HCT116 (cell line): Measurements from ENCODE around the gene INTS4. TPM values are rescaled to one million over a fixed set of nuclear protein-coding genes. Genes with fewer than 3 reads are reported as not detected.
"Not testable (repeated sequence)": the region's sequence is repeated elsewhere in the genome, so short reads cannot be mapped to it uniquely, and the experiment has no call there.

Experiments
- ATAC-seq: fragments of 200-7000 bp; cut with Tn5 transposase; 2 replicates; pipeline ENCODE4 v1.9.1; 2020; ENCODE audit warnings: mild to moderate bottlenecking, moderate library complexity
- BruUV-seq: library from RNA; stranded (reverse); fragments of 400-500 nt; replicated peaks from 2 replicates; lab custom pipeline; 2021; lab: Mats Ljungman, UMichigan
- CTCF ChIA-PET: fragments of 300-600 bp; sonication (Branson Sonifier 250); formaldehyde crosslinking; loops from one replicate; lab custom pipeline; 2021; ENCODE audit warnings: antibody characterized with exemption; lab: Charles Lee
- POLR2A ChIA-PET: fragments of 300-600, 350-600 bp; sonication (Branson Sonifier 250); formaldehyde crosslinking; loops from one replicate; lab custom pipeline; 2021; ENCODE audit warnings: antibody characterized with exemption; lab: Charles Lee
- RAD21 ChIA-PET, 2 experiments: fragments of 300-600 bp; sonication (Branson Sonifier 250); formaldehyde crosslinking; loops; one replicate each; lab custom pipeline; 2023; ENCODE audit warnings: low total read pairs in 2 of 2; ENCODE audit not compliant: uncharacterized antibody in 2 of 2, unreplicated experiment in 2 of 2, low non-redundant PET in 1 of 2; lab: Charles Lee
- DNase-seq: peaks from one replicate; pipeline ENCODE4 v3.0.0-alpha.2; 2010; ENCODE audit warnings: low read depth, low spot score
- H2AFZ ChIP-seq: fragments of 200-600 bp; shearing (Covaris generic), sonication (generic); 2 replicates; pipeline ENCODE4 v1.6.1; 2017; ENCODE audit warnings: low read depth, mixed run types, mixed read lengths, antibody characterized with exemption, low read length; ENCODE audit not compliant: poor library complexity, severe bottlenecking
- H3K27ac ChIP-seq: 2 replicates; pipeline ENCODE4 v1.5.1; 2012; ENCODE audit warnings: low read depth, low read length
- H3K27me3 ChIP-seq: fragments of 200-600 bp; sonication (generic); 2 replicates; pipeline ENCODE4 v1.6.1; 2016; ENCODE audit warnings: mixed run types, low read length, mixed read lengths; ENCODE audit not compliant: insufficient read depth
- H3K36me3 ChIP-seq, 2 experiments: fragments of 200-500 bp in 1 of 2; fragments of 200-600 bp in 1 of 2; sonication (Bioruptor generic) in 1 of 2; sonication (generic) in 1 of 2; 2 replicates each; pipeline versions ENCODE4 v1.5.1 to v1.6.1; 2014 to 2016; ENCODE audit warnings: low read length in 2 of 2, inconsistent platforms in 1 of 2, mixed read lengths in 1 of 2, mixed run types in 1 of 2; ENCODE audit not compliant: insufficient read depth in 2 of 2, control insufficient read depth in 1 of 2
- H3K4me1 ChIP-seq, 2 experiments: fragments of 200-600 bp in 1 of 2; sonication (generic) in 1 of 2; 2 replicates each; pipeline versions ENCODE4 v1.5.1 to v1.6.1; 2012 to 2017; ENCODE audit warnings: low read length in 2 of 2, inconsistent platforms in 1 of 2, mild to moderate bottlenecking in 1 of 2, mixed read lengths in 1 of 2, mixed run types in 1 of 2, moderate library complexity in 1 of 2; ENCODE audit not compliant: insufficient read depth in 2 of 2, control insufficient read depth in 1 of 2
- H3K4me2 ChIP-seq: fragments of 200-600 bp; sonication (generic); 2 replicates; pipeline ENCODE4 v1.6.1; 2017; ENCODE audit warnings: mixed run types, low read length, mixed read lengths
- H3K4me3 ChIP-seq, 2 experiments: fragments of 200-600 bp in 1 of 2; sonication (generic) in 1 of 2; replicated peaks in 1 of 2; 2 replicates each; pipeline ENCODE4 v1.5.1; 2011 to 2016; ENCODE audit warnings: low read length in 2 of 2, control low read depth in 1 of 2, low read depth in 1 of 2, mild to moderate bottlenecking in 1 of 2, mixed read lengths in 1 of 2, mixed run types in 1 of 2
- H3K79me2 ChIP-seq: fragments of 200-600 bp; sonication (generic); 2 replicates; pipeline ENCODE4 v1.6.1; 2017; ENCODE audit warnings: mild to moderate bottlenecking, mixed run types, low read length, moderate library complexity, mixed read lengths; ENCODE audit not compliant: insufficient read depth
- H3K9ac ChIP-seq: fragments of 200-600 bp; sonication (generic); 2 replicates; pipeline ENCODE4 v1.6.1; 2016; ENCODE audit warnings: low read length, mixed read lengths
- H3K9me2 ChIP-seq: fragments of 200-600 bp; sonication (generic), shearing (Covaris generic); 2 replicates; pipeline ENCODE4 v1.6.1; 2017; ENCODE audit warnings: mixed run types, mild to moderate bottlenecking, moderate library complexity; ENCODE audit not compliant: insufficient read depth
- H3K9me3 ChIP-seq, 2 experiments: fragments of 200-500 bp in 1 of 2; fragments of 200-600 bp in 1 of 2; sonication (Bioruptor generic) in 1 of 2; sonication (generic) in 1 of 2; 2 replicates each; pipeline ENCODE4 v1.6.1; 2014 to 2017; ENCODE audit warnings: low read length in 2 of 2, mixed read lengths in 2 of 2, inconsistent platforms in 1 of 2, low read depth in 1 of 2, mild to moderate bottlenecking in 1 of 2, mixed run types in 1 of 2, moderate library complexity in 1 of 2; ENCODE audit not compliant: control insufficient read depth in 1 of 2, insufficient read depth in 1 of 2
- H4K20me1 ChIP-seq: fragments of 200-600 bp; sonication (generic), shearing (Covaris generic); 2 replicates; pipeline ENCODE4 v1.6.1; 2017; ENCODE audit warnings: mixed run types, mild to moderate bottlenecking, moderate library complexity; ENCODE audit not compliant: insufficient read depth
- FOSL1 ChIP-seq: IDR thresholded peaks from 2 replicates; pipeline ENCODE4 v1.6.1; 2012; ENCODE audit warnings: low read depth
- JUND ChIP-seq: IDR thresholded peaks from 2 replicates; pipeline ENCODE4 v1.6.1; 2012
- POLR2AphosphoS5 ChIP-seq: IDR thresholded peaks from 2 replicates; pipeline ENCODE4 v1.6.1; 2011; ENCODE audit warnings: mild to moderate bottlenecking, low read depth, low read length, moderate library complexity
- TCF7L2 ChIP-seq: IDR thresholded peaks from 2 replicates; pipeline ENCODE4 v1.7.0; 2011; ENCODE audit warnings: borderline replicate concordance, inconsistent platforms; ENCODE audit not compliant: insufficient read depth, insufficient read length; ENCODE audit errors: extremely low read depth
- YY1 ChIP-seq: IDR thresholded peaks from 2 replicates; pipeline ENCODE4 v1.6.1; 2011; ENCODE audit warnings: low read length, low read depth, moderate library complexity, mild to moderate bottlenecking; ENCODE audit not compliant: insufficient replicate concordance; ENCODE audit errors: extremely low read depth
- ZFX ChIP-seq: fragments of 450-650 bp; IDR thresholded peaks from 2 replicates; pipeline ENCODE4 v1.6.1; 2017
- intact Hi-C: fragments of 100-400 bp; cut with micrococcal nuclease; formaldehyde crosslinking; loops from 2 replicates; pipeline ENCODE4 v1.10.0; 2022
- total RNA-seq: library from RNA; stranded (reverse); gene quantifications from one replicate; pipeline ENCODE4 v1.2.1, GENCODE V29; 2021; ENCODE audit not compliant: unreplicated experiment

INTS4 gene
- total RNA-seq, 1 experiment from 2014 or later = 41.0 TPM

- TF ChIP-seq POLR2AphosphoS5 = no peak
These were observed 47.5 kb upstream of the INTS4 start (continued) for GRCh38 chr11:78041843-78042440.

- RAD21 ChIA-PET, H3K27me3 ChIP-seq, H3K79me2 ChIP-seq, DNase-seq, H3K9me2 ChIP-seq, BruUV-seq, H4K20me1 ChIP-seq, H3K4me3 ChIP-seq, H3K36me3 ChIP-seq, intact Hi-C loops, H3K9me3 ChIP-seq, H2AFZ ChIP-seq: not testable (repeated sequence)
- Histone ChIP-seq H3K27ac (peak overlapping the region; percentile 85), H3K9ac (0 out of 2 replicates have a peak overlapping the region, but pooled peaks have one; percentile 23), H3K4me1 (peaks cover 37 to 56% of the 10 kb centered on the region in 2 experiments), H3K4me2 (peak overlapping the region; percentile 78)
- ChIA-PET CTCF (interaction anchor here (0.9 kb wide), 1 partner anchor 9 kb away, joined by 3 read pairs; no protein-coding TSS in a partner anchor), POLR2A (interaction anchor here (2.6 kb wide), 2 partner anchors 10 to 47 kb away, joined by 13 to 14 read pairs; partner anchors contain the start of gene INTS4)
- ATAC-seq = peak; percentile 28
These were observed 46.9 kb upstream of the INTS4 start for GRCh38 chr11:78041380-78041719.

DNA sequence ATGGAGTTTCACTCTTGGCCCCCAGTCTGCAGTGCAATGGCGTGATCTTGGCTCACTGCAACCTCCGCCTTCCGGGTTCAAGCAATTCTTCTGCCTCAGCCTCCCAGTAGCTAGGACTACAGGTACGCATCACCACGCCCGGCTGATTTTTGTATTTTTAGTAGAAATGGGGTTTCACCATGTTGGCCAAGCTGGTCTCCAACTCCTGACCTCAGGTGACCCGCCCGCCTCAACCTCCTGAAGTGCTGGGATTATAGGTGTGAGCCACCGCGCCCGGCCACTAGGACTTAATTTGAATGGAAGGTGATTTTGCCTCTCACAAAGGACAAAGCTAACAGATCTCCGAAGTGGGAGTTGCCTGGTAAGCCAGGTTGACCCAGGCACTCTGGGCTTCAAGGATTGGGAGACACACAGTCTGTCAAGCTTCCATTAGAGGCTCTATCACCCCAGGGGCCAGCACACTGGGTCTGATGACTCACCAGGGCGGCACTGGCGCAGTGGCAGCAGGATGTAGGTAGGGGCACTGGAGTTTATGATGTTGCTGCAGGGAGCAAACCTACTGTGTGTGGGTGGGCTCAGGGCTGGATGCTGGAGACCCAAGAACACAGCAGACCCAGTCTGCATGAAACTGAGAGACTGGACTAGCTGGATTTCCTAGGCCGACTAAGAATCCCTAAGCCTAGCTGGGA is 46.4 kb upstream of the INTS4 start:
- Histone ChIP-seq H3K4me3 (peak overlapping the region in 1 of 2 experiments; percentile 35; a peak in 2 of 4 replicates), H3K4me2 (peak overlapping the region; percentile 78), H3K27ac (peak overlapping the region; percentile 85), H3K4me1 (peaks cover 33 to 51% of the 10 kb centered on the region in 2 experiments), H4K20me1 (no peaks in the 10 kb centered on the region), H2AFZ (no peak overlapping the region), H3K27me3 (no peaks in the 10 kb centered on the region), H3K36me3 (no peaks in the 10 kb centered on the region), H3K79me2 (no peaks in the 10 kb centered on the region), H3K9me2 (no peaks in the 10 kb centered on the region), H3K9me3 (no peaks in the 10 kb centered on the region)
- intact Hi-C loops = no loop called here
- peak; percentile 82 for ATAC-seq
- DNase-seq = no peak
- no TSS peak for BruUV-seq
- ChIA-PET CTCF (interaction anchor here (0.9 kb wide), 1 partner anchor 8 kb away, joined by 3 read pairs; no protein-coding TSS in a partner anchor), POLR2A (interaction anchor here (2.6 kb wide), 2 partner anchors 10 to 46 kb away, joined by 13 to 14 read pairs; partner anchors contain the start of gene INTS4), RAD21 (no interaction called here)
- peak; percentile 71 for TF ChIP-seq FOSL1
- TF ChIP-seq JUND = peak; percentile 52
- TF ChIP-seq YY1 = peak; percentile 52
- peak; percentile 22 for TF ChIP-seq TCF7L2
- no peak for TF ChIP-seq ZFX
- TF ChIP-seq, all 23 proteins: peak for 4
- peak overlapping the region; percentile 23 for H3K9ac ChIP-seq
